Fibroblast of gingiva (primary cell): ENCODE measurements around the gene KCNQ5.
A peak's percentile ranks its signal among the peaks of the same experiment; 100 is the strongest.
"Not testable (repeated sequence)": the region's sequence is repeated elsewhere in the genome, so short reads cannot be mapped to it uniquely, and the experiment has no call there.

ENCODE experiments used
- DNase-seq: peaks from one replicate; pipeline ENCODE4 v3.0.0-alpha.2; 2011; ENCODE audit warnings: low read depth

KCNQ5 gene

DNA sequence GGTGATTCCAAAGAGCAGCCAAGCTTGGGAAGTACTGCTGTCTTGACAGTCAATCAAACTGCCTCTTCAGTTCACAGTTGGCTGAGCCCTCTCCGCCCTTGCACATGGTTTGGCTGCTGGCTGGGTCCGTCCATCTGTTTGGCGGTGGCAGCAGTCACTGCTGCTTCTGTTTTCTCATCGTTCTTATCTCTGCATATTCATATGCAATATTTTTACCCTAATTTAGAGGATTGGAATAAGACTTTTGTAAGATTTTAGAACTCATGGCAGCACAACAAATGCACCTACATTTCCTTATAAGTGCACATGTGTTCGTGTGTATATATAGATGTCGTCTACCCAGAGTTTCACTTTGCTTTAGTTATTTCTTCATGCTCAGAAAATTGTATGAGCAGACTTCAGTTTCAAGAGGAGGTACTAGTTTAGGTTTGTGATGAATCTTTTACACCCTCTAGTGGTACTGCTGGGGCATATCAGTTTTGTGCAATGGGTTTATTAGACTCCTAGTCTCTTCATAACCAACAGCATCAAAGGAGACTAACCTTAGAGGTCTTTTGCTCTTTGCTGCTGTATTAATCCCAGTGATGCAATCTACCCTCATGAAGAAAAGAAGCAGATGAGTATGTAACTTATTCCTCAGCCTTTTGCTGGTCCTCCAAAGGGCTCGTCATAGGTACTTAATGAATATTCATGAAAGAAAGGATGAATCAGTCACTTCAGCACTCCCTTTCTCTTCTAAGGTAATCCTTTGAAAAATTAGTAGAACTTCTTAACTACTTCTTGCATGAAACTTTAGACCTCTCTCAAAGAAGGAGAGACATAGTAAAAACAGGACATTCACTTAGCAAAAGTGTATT lies 559.1 kb downstream of the KCNQ5 start:
- peak; percentile 68 for DNase-seq

DNA sequence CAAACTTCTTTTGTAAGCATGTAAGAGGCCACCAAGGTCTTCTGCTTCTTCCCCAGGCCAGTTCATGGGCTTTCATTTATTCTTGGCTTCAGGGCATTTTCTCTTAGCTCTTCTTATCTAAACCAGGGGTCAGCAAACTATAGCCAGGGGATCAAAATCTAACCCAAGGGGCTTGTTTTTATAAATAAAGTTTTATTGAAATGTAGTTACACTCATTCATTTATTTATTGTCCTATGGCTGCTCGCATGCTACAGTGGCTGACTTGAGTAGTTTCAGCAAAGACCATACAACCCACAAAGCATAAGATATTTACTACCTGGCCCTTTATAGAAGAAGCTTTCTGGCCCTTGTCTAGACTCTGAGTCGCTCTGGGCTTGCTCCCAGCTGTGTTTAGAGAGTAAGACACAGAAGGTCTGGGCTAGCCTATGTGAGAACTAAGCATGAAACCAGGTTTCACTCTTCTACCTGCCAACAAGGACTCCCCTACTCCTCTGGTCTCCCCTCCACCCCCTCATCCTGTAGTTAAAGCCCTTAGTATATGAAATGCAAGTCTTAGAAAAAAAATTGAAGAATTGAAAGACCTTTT lies 560.2 kb downstream of the KCNQ5 start:
- DNase-seq, result no peak

DNA sequence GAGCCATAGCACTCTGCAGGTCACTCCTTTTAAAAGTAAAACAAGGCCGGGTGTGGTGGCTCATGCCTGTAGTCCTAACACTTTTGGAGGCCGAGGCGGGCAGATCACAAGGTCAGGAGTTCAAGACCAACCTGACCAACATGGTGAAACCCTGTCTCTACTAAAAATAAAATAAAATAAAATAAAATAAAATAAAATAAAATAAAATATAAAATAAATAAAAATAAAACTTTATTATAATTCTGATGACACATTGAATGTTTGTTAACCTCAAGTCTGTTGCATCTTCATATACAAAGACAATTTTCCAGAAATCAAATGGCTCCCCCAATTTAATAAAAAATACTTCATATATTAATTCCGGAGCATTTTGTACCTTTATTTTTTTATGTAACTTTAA lies 571.4 kb downstream of the KCNQ5 start:
- not testable (repeated sequence) for DNase-seq

DNA sequence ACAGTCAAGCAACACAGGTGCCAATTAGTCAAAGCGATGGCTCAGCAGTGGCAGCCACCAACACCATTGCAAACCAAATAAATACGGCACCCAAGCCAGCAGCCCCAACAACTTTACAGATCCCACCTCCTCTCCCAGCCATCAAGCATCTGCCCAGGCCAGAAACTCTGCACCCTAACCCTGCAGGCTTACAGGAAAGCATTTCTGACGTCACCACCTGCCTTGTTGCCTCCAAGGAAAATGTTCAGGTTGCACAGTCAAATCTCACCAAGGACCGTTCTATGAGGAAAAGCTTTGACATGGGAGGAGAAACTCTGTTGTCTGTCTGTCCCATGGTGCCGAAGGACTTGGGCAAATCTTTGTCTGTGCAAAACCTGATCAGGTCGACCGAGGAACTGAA lies 572.9 kb downstream of the KCNQ5 start:
- DNase-seq, result no peak

DNA sequence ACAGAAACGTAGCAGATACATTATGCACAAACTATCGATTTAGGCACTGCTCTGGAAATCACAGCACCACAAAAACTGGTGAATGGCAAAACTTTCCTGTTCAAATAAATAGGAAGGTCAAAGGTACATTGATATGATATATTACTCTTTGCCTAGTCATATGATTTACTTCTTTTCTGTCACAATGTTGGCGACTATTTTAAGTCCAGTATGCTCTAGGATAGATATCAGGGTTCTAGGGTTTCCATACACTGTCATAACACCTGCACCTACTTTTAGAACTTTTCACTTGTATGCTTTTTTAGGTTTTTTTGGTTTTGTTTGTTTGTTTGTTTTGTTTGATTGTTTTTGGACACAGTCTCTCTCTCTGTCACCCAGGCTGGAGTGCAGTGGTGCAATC lies 578.4 kb downstream of the KCNQ5 start:
- DNase-seq, result no peak

DNA sequence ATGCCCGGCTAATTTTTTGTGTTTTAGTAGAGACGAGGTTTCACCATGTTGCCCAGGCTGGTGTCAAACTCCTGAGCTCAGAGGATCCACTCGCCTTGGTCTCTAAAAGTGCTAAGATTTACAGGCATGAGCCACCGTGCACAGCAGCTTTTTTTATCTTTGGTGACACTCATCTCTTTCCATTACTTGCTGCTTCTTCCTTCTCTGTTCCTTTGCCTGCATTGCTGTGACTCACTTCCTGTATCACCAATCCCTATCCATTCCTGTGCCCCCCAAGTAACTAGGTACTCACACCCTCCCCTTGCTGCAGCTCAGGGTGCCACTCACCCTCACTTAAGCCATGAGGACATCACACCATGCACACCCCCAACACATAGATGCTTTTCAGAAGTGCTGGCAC lies 578.9 kb downstream of the KCNQ5 start:
- no peak for DNase-seq

DNA sequence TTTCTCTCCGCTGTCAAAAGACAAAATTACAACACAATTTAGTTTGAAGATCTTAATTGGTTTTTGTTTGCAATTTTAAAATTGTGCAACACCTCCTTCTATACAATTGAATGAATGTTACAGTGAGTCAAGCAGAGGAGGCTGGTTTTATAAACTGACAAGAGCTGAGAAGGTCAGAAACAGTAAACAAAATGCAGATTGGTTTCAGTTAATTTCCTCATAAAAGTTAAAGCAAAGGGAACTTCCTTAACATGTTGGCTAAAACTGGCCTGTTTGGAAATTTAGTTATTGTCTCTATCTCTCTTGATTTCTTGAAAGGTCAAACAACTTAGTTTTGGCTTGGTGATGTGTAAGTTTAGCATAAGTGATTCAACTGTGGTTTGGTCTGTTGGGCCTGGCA lies 581.2 kb downstream of the KCNQ5 start:
- DNase-seq, result peak; percentile 67

DNA sequence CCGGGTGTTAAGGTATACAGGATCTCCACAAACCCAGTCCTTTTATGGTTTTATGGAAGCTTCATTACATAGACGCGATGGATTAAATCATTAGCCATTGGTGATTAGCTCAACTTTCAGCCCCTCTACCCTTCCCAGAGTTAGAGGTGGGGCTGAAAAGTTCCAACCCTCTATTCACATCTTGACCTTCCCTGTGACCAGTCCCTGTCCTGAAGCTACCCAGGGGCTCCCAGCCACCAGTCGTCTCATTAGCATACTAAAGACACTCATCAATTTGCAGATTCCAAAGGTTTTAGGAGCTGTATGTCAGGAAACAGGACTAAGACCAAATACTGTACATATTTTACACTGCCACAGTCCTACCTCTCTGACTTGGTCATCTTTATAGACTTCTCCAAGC lies 582.4 kb downstream of the KCNQ5 start:
- DNase-seq, result no peak

DNA sequence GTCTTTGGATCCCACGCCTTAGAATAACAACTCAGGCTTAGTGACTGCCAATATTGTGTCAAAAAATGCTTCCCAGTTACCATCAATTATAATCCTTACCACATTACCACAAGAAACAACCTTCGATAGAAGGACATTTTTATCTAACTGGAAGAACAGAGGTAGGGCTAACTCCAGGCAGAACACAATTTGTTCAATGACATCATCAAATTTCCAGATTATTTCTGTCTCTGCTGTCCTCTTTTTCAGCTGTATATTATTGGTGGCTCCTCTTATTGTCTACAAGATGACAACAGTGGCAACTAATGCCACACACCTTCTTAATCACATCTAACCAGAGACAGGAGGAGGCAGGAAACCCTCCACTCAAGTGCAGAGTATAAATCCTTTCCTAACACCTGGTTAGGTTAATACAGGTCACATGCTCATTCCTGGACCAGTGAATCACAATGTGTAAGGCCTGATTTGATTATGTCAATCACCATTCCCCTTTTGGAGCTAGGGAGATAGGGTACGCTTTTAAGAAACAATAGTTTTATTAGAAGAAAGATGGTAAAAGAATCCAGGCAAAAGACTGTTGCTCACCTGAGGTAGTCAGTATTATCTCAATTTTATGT lies 585.5 kb downstream of the KCNQ5 start:
- no peak for DNase-seq

DNA sequence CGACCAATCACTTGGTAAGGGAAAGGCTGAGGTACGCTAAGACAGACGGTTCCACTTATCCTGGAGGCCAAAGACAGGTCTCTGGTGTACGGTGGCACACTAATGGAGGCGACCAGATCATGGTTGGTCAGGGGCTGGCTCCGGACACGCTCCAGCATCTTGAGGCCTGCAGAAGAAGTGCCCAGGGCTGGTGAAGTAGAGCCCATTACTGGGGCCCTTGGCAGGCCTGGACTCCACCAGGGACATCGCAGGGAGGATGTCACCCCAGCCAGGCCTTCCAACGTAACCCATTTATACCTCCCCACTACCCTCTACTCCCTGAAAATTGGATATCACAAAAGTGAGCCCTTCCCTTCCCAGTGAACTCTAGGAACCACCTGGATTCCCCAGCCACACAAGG lies 587.3 kb downstream of the KCNQ5 start:
- no peak for DNase-seq

DNA sequence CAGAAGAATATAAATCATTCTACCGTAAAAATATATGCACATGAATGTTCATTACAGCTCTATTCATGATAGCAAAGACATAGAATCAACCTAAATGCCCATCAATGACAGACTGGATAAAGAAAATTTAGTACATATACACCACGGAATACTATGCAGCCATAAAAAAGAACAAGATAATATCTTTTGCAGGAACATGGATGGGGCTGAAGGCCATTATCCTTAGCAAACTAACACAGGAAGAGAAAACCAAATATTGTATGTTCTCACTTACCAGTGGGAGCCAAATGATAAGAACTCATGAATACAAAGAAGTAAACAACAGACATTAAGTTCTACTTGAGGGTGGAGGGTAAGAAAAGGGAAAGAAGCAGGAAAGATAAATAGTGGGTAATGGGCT lies 595.0 kb downstream of the KCNQ5 start:
- DNase-seq, result no peak

DNA sequence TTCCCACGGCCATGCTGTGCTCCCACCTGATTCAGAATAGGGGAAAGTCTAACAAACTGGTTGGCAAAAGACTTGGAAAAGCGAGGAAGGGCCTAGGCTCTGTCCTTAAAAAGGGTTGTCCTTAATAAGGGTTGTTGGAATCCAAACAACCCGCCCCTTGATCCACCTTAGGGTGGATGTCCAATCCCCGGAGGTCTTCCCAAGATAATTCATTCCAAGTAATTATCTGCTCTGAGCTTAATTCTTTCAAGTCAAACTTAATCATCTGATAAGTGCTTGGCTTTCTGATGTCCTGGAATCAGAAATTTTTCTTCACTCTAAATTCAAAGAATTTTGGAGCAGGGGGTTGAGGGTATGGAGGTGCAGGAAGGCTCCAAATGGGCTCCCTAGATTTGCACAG lies 603.5 kb downstream of the KCNQ5 start, which contains the start of gene KHDC1L:
Gene KHDC1L (minus strand): TSS at position 101 of the 400 bp plus-strand sequence. CDS start 88 bp downstream, at position 13.
- no peak for DNase-seq

DNA sequence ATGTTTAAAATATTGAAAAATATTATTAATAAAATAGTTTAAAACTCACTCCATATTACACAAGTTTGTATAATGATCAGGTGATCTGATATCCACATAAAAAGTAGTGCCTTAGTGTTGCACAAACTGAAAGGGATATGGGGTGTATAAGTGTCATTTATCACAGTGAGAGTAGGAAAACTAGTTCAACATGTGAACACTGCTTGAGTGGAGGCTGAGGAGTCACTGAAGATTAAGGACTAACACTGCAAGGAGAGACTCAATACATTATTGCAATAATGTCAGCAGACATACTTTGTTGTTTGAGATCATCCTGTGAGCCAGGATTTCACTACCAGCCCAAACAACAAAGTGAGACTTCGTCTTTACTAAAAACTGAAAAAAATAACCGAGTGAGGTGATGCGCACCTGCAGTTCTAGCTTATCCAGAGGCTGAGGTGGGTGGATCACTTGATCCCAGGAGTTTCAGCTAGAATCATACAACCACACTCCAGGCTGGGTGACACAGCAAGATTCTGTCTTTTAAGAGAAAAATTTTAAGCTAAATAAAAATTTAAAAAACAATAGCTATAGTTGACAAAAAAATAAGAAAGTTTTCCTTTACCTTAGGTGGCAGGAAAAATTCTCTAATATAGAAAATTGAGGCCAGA lies 605.9 kb downstream of the KCNQ5 start:
- DNase-seq, result no peak

DNA sequence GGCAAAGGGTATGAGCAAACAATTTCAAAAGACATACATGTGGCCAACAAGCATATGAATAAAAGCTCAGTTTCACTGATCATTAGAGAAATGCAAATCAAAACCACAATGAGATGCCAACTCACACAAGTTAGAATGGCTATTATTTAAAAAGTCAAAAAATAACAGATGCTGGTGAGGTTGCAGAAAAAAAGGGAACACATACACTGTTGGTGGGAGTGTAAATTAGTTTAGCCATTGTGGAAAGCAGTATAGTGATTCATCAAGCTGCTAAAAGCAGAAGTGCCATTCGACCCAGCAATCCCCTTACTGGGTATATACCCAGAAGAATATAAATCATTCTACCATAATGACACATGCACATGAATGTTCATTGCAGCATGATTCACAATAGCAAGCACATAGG lies 610.1 kb downstream of the KCNQ5 start:
- no peak for DNase-seq

DNA sequence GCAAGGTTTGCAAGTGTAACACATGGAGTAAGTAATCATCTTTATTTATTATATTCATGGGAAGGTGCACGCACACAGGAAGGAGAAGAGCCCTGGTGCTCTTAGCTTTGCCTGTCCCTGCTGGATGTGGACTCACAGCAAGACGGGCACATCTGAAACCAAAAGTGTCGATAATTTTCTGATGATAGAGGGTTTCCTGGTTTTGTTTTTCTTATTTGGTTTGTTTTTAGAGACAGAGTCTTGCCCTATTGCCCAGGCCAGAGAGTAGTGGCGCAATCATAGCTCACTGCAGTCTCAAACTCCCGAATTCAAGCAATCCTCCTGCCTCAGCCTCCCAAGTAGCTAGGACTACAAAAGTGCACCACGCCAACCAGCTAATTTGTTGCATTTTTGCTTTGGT lies 611.2 kb downstream of the KCNQ5 start:
- DNase-seq, result no peak

DNA sequence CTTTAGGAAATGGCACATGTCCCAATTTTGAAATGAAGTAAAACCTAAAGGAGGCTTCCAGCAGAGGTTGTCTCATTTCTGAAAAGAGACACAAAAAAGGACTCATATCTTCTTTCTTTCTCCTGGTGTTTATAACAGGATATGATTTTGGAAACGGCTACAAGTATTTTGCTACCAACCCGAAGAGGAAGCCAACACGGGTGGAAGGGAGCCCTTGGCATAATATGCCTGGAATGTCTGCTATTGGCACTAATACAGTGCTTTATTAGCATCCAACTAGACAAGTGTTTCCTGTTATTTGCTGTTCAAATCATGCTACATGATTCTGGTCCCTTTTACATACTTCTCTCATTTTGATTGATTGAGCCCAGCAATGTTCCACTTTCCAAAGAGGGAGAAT lies 612.1 kb downstream of the KCNQ5 start:
- DNase-seq, result peak; percentile 64

DNA sequence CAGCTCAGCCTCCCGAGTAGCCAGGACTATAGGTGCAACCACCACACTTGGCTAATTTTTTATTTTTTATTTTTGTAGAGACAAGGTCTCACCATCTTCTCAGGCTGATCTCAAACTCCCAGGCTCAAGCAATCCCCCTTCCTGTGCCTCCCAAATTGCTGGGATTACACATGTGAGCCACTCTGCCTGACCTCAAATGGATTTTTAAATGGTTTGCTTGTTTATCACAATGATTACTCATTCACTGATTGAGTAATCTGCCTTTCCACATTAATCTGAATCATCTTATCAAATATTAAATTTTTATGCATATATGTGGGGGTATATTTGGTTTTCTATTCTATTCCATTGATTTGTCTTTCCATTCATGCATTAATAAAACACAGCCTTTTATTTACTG lies 612.9 kb downstream of the KCNQ5 start:
- peak; percentile 67 for DNase-seq

DNA sequence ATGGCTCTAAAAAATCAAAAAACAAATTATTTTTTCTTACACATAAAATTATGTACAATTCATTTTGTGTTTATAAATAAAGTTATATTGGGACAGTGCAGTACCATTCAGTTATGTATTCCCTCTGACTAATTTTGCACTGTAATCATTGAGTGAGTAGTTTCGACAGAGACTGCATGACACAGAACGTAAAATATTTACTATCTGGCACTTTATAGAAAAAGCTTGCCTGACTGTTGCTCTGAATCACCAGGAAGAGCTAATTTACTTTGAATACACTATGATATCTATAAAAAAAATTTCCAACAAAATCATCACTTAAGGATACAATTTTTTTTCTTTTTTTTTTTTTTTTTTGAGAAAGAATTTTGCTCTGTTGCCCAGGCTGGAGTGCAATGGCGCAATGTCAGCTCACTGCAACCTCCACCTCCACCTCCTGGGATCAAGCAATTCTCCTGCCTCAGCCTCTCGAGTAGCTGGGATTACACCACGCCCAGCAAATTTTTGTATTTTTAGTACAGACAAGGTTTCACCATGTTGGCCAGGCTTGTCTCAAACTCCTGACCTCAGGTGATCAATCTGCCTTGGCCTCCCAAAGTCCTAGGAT lies 614.4 kb downstream of the KCNQ5 start:
- DNase-seq, result peak; percentile 91

DNA sequence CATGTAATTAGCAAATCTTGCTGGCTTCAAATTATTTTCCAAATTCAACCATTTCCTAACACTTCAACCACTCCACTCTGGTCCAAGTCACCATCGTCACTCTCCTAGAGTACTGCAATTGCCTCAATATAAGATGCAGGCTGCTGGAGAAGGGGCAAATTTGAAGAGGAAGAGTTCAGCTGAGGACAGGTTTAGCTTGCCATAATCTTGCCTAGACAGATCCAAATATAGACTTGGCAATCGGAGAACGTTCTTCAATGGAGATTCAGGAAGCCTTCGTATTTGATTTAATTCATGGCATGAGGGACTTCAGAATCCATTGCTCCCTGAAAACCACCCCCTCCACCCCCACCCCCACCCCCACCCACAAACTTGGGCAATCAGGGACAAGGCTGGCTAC lies 618.9 kb downstream of the KCNQ5 start:
- DNase-seq, result no peak

DNA sequence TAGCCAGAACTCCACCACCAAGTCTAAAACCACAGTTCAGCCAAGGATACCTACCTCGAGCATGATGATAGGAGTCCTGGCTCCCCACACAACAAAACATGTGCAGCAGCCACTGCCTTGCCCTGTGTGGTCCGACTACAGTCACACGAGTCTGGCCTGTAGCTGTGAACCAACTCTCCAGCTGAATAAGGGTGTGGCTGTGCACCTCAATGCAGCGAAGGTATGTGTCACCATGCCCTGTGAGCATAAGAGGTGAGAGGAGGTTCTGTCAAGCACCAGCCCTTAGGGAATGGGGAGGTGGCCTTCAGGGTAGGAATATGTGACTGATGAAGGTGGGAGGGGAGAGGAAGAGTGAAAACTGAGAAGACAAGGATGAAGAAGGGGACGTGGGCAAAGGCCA lies 620.1 kb downstream of the KCNQ5 start:
- DNase-seq, result no peak
